Measurements from ENCODE around the gene CORIN.

The CORIN gene

GRCh38 chr4:47641755-47642154 is 196.1 kb downstream of the CORIN start:
- no peak for ATAC-seq (ENCODE audit: insufficient read depth, low read depth)
- no peak for TF ChIP-seq CTCF (IDR thresholded peaks at IDR 0.05; ENCODE audit: borderline replicate concordance, extremely low read depth, low read length, poor library complexity, severe bottlenecking)
- no peak for TF ChIP-seq EZH2 (IDR thresholded peaks at IDR 0.05; ENCODE audit: borderline replicate concordance, low read depth, low read length, severe bottlenecking)

GRCh38 chr4:47640911-47641310 is 197.0 kb downstream of the CORIN start:
- no peak for ATAC-seq (ENCODE audit: insufficient read depth, low read depth)
- no peaks in the 10 kb centered on the region for H3K9me3 ChIP-seq (ENCODE audit: insufficient read depth, low read length, severe bottlenecking)
- no peaks in the 10 kb centered on the region for H3K27me3 ChIP-seq (ENCODE audit: insufficient read depth, low read length, poor library complexity)
- no peak overlapping the region for H3K4me3 ChIP-seq (ENCODE audit: low read depth in 1 of 2, low read length in 2 of 2)
- H3K36me3 ChIP-seq (ENCODE audit: insufficient read depth, low read length) = no peaks in the 10 kb centered on the region
- H3K9ac ChIP-seq (ENCODE audit: low read depth, low read length) = no peak overlapping the region
- no peaks in the 10 kb centered on the region for H4K20me1 ChIP-seq (ENCODE audit: insufficient read depth, low read length)
- no peak for TF ChIP-seq EZH2 (IDR thresholded peaks at IDR 0.05; ENCODE audit: borderline replicate concordance, low read depth, low read length, severe bottlenecking)
- no peak for TF ChIP-seq CTCF (IDR thresholded peaks at IDR 0.05; ENCODE audit: borderline replicate concordance, extremely low read depth, low read length, poor library complexity, severe bottlenecking)
- no peak for DNase-seq
- H3K79me2 ChIP-seq (ENCODE audit: insufficient read depth, low read length) = no peaks in the 10 kb centered on the region
- no peaks in the 10 kb centered on the region for H3K4me1 ChIP-seq (ENCODE audit: insufficient read depth, low read length)
- no peak overlapping the region for H3K27ac ChIP-seq (ENCODE audit: low read length)
- no peak overlapping the region for H3K4me2 ChIP-seq (ENCODE audit: insufficient read depth, low read length)
- H2AFZ ChIP-seq (ENCODE audit: low read depth, low read length) = no peak overlapping the region

More at GRCh38 chr4:47641755-47642154, 196.1 kb downstream of the CORIN start:
- Histone ChIP-seq H3K27me3 (ENCODE audit: insufficient read depth, low read length, poor library complexity) (no peaks in the 10 kb centered on the region), H3K36me3 (ENCODE audit: insufficient read depth, low read length) (no peaks in the 10 kb centered on the region), H3K4me3 (ENCODE audit: low read depth in 1 of 2, low read length in 2 of 2) (no peak overlapping the region), H4K20me1 (ENCODE audit: insufficient read depth, low read length) (no peaks in the 10 kb centered on the region), H3K4me2 (ENCODE audit: insufficient read depth, low read length) (no peak overlapping the region), H3K79me2 (ENCODE audit: insufficient read depth, low read length) (no peaks in the 10 kb centered on the region), H2AFZ (ENCODE audit: low read depth, low read length) (no peak overlapping the region), H3K4me1 (ENCODE audit: insufficient read depth, low read length) (no peaks in the 10 kb centered on the region), H3K27ac (ENCODE audit: low read length) (no peak overlapping the region), H3K9ac (ENCODE audit: low read depth, low read length) (no peak overlapping the region), H3K9me3 (ENCODE audit: insufficient read depth, low read length, severe bottlenecking) (no peaks in the 10 kb centered on the region)
- DNase-seq = no peak

DNA sequence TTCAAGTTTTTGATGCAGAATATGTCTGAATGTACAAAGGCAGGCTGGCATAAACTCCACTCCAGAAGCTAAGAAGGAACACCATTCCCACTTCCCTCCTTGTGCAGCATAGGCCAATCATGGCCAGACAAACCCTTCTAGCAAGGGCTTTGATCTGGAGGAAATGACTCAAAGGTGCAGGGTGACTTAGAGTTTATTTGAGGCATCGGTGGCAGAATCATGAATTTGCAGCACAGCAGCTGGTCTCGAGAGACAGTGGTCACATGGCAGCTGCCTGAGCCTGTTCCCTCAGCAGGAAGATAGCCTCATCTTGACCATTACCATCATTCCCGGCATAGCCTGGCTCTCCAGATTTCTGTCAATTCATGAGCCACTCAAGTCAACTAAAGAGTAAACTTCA is 198.3 kb downstream of the CORIN start:
- Histone ChIP-seq H3K9ac (ENCODE audit: low read depth, low read length) (no peak overlapping the region), H3K4me1 (ENCODE audit: insufficient read depth, low read length) (no peaks in the 10 kb centered on the region), H3K79me2 (ENCODE audit: insufficient read depth, low read length) (no peaks in the 10 kb centered on the region), H4K20me1 (ENCODE audit: insufficient read depth, low read length) (no peaks in the 10 kb centered on the region), H3K36me3 (ENCODE audit: insufficient read depth, low read length) (no peaks in the 10 kb centered on the region), H3K4me3 (ENCODE audit: low read depth in 1 of 2, low read length in 2 of 2) (no peak overlapping the region), H2AFZ (ENCODE audit: low read depth, low read length) (no peak overlapping the region), H3K27me3 (ENCODE audit: insufficient read depth, low read length, poor library complexity) (no peaks in the 10 kb centered on the region), H3K27ac (ENCODE audit: low read length) (no peak overlapping the region), H3K4me2 (ENCODE audit: insufficient read depth, low read length) (no peak overlapping the region), H3K9me3 (ENCODE audit: insufficient read depth, low read length, severe bottlenecking) (no peaks in the 10 kb centered on the region)
- no peak for DNase-seq
- no peak for TF ChIP-seq CTCF (IDR thresholded peaks at IDR 0.05; ENCODE audit: borderline replicate concordance, extremely low read depth, low read length, poor library complexity, severe bottlenecking)
- TF ChIP-seq EZH2 (IDR thresholded peaks at IDR 0.05; ENCODE audit: borderline replicate concordance, low read depth, low read length, severe bottlenecking) = no peak
- ATAC-seq (ENCODE audit: insufficient read depth, low read depth) = no peak

GRCh38 chr4:47631161-47631560 is 206.7 kb downstream of the CORIN start:
- H3K27me3 ChIP-seq (ENCODE audit: insufficient read depth, low read length, poor library complexity) = no peaks in the 10 kb centered on the region
- H3K27ac ChIP-seq (ENCODE audit: low read length) = no peak overlapping the region
- DNase-seq (no peak), ATAC-seq (ENCODE audit: insufficient read depth, low read depth) (no peak)
- no peaks in the 10 kb centered on the region for H3K4me1 ChIP-seq (ENCODE audit: insufficient read depth, low read length)
- H2AFZ ChIP-seq (ENCODE audit: low read depth, low read length) = no peak overlapping the region
- no peak for TF ChIP-seq EZH2 (IDR thresholded peaks at IDR 0.05; ENCODE audit: borderline replicate concordance, low read depth, low read length, severe bottlenecking)
- TF ChIP-seq CTCF (IDR thresholded peaks at IDR 0.05; ENCODE audit: borderline replicate concordance, extremely low read depth, low read length, poor library complexity, severe bottlenecking) = no peak
- H3K4me2 ChIP-seq (ENCODE audit: insufficient read depth, low read length) = no peak overlapping the region
- H4K20me1 ChIP-seq (ENCODE audit: insufficient read depth, low read length) = no peaks in the 10 kb centered on the region
- H3K9ac ChIP-seq (ENCODE audit: low read depth, low read length) = no peak overlapping the region
- no peaks in the 10 kb centered on the region for H3K9me3 ChIP-seq (ENCODE audit: insufficient read depth, low read length, severe bottlenecking)
- no peaks in the 10 kb centered on the region for H3K36me3 ChIP-seq (ENCODE audit: insufficient read depth, low read length)
- H3K79me2 ChIP-seq (ENCODE audit: insufficient read depth, low read length) = no peaks in the 10 kb centered on the region
- H3K4me3 ChIP-seq (ENCODE audit: low read depth in 1 of 2, low read length in 2 of 2) = no peak overlapping the region

Data from DND-41 (cell line).